ENCODE measurements around the gene LEMD1.

GRCh38 chr1:205456868-205457745 is 35.3 kb upstream of the LEMD1 start:
- no peak for TF ChIP-seq CTCF (conservative IDR thresholded peaks at IDR 0.05)
- peak; percentile 98 for TF ChIP-seq EZH2 (IDR thresholded peaks at IDR 0.05; ENCODE audit: low read depth)

Measured in PC-9 (cell line).